HEK293T (cell line): ENCODE measurements around the gene IGF1.
"Not testable (repeated sequence)": the region's sequence is repeated elsewhere in the genome, so short reads cannot be mapped to it uniquely, and the experiment has no call there.

Experiments used
- ARNT ChIP-seq: fragments of 450-650 bp; IDR thresholded peaks from 2 replicates; pipeline ENCODE4 v1.6.1; 2017; ENCODE audit warnings: mild to moderate bottlenecking
- BHLHE40 ChIP-seq: fragments of 450-650 bp; IDR thresholded peaks from 2 replicates; pipeline ENCODE4 v1.6.1; 2016; ENCODE audit warnings: mild to moderate bottlenecking, moderate library complexity, borderline replicate concordance
- CTBP1 ChIP-seq: fragments of 450-650 bp; IDR thresholded peaks from 2 replicates; pipeline ENCODE4 v1.6.1; 2016; ENCODE audit warnings: borderline replicate concordance
- ELF4 ChIP-seq: fragments of 450-650 bp; IDR thresholded peaks from 2 replicates; pipeline ENCODE4 v1.6.1; 2017; ENCODE audit warnings: antibody characterized with exemption
- FOXA1 ChIP-seq: fragments of 450-650 bp; IDR thresholded peaks from 2 replicates; pipeline ENCODE4 v1.6.1; 2016; ENCODE audit warnings: mild to moderate bottlenecking
- FOXK2 ChIP-seq: fragments of 450-650 bp; IDR thresholded peaks from 2 replicates; pipeline ENCODE4 v1.6.1; 2016; ENCODE audit warnings: mild to moderate bottlenecking
- FOXM1 ChIP-seq: fragments of 450-650 bp; IDR thresholded peaks from 2 replicates; pipeline ENCODE4 v1.6.1; 2017; ENCODE audit warnings: mild to moderate bottlenecking, borderline replicate concordance
- LEF1 ChIP-seq: fragments of 450-650 bp; IDR thresholded peaks from 2 replicates; pipeline ENCODE4 v1.6.1; 2017; ENCODE audit warnings: mild to moderate bottlenecking, borderline replicate concordance
- NFRKB ChIP-seq: fragments of 450-650 bp; IDR thresholded peaks from 2 replicates; pipeline ENCODE4 v1.6.1; 2016; ENCODE audit warnings: mild to moderate bottlenecking, moderate library complexity
- SP1 ChIP-seq: fragments of 450-650 bp; IDR thresholded peaks from 2 replicates; pipeline ENCODE4 v1.6.1; 2017
- SUZ12 ChIP-seq: fragments of 450-650 bp; IDR thresholded peaks from 2 replicates; pipeline ENCODE4 v1.6.1; 2016; ENCODE audit warnings: mild to moderate bottlenecking
- TARDBP ChIP-seq: fragments of 450-650 bp; IDR thresholded peaks from 2 replicates; pipeline ENCODE4 v1.6.1; 2016
- ZNF384 ChIP-seq: fragments of 450-650 bp; IDR thresholded peaks from 2 replicates; pipeline ENCODE4 v1.6.1; 2016
- TF ChIP-seq, protein P1 (sequence below): fragments of 450-650 bp; IDR thresholded peaks from 2 replicates; pipeline ENCODE4 v1.6.1; 2016

- not testable (repeated sequence) for TF ChIP-seq ARNT, NFRKB, BHLHE40, FOXK2, FOXM1, SUZ12, FOXA1, ELF4, ZNF384, CTBP1, TARDBP, SP1, LEF1
- TF ChIP-seq, protein P1, sequence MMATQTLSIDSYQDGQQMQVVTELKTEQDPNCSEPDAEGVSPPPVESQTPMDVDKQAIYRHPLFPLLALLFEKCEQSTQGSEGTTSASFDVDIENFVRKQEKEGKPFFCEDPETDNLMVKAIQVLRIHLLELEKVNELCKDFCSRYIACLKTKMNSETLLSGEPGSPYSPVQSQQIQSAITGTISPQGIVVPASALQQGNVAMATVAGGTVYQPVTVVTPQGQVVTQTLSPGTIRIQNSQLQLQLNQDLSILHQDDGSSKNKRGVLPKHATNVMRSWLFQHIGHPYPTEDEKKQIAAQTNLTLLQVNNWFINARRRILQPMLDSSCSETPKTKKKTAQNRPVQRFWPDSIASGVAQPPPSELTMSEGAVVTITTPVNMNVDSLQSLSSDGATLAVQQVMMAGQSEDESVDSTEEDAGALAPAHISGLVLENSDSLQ: not testable (repeated sequence)
These were observed 126.1 kb downstream of the IGF1 start for GRCh38 chr12:102354281-102354680.
